NT2/D1 (cell line): ENCODE results near the gene THSD7A.

Source experiments
- SUZ12 ChIP-seq: IDR thresholded peaks from 2 replicates; pipeline ENCODE4 v1.6.1; 2011; ENCODE audit not compliant: insufficient read length, insufficient read depth; ENCODE audit errors: extremely low read depth
- YY1 ChIP-seq: IDR thresholded peaks from 2 replicates; pipeline ENCODE4 v1.6.1; 2011; ENCODE audit not compliant: insufficient read length, insufficient read depth
- ZNF274 ChIP-seq: IDR thresholded peaks from 2 replicates; pipeline ENCODE4 v1.6.1; 2011; ENCODE audit warnings: mild to moderate bottlenecking, low read depth, low read length

DNA sequence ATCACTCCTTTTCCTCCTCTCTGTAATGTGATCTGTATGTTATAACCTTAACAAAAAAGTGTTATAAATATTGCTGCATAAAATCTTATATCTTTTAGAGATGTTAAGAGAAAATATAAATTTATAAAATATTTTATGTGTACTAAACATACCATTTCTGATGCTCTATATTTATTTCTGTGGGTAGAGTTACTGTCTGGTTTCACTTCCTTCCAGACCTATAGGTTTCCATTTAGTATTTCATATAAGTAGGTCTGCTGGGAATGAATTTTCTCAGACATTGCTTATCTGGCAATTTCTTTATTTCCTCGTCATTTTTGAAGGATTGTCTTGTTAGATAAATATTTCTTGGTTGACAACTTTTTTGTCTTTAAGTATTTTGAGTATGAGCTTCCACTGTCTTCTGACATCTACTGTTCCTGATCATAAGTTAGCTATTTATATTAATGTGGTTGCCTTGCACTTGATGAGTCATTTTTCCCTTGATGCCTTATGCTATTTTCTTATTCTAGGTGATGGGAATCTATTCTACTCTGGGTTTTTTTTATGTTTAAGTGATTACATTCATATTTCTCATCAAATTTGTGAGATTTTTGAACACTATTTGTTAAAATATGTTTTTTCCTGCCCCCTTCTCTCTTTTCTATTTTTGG is 11.2 kb upstream of the THSD7A start:
- TF ChIP-seq SUZ12, result no peak
- TF ChIP-seq YY1, result no peak
- TF ChIP-seq ZNF274, result no peak
